ENCODE results near the gene RSKR.
"Not testable (repeated sequence)": the region's sequence is repeated elsewhere in the genome, so short reads cannot be mapped to it uniquely, and the experiment has no call there.

RSKR gene

DNA sequence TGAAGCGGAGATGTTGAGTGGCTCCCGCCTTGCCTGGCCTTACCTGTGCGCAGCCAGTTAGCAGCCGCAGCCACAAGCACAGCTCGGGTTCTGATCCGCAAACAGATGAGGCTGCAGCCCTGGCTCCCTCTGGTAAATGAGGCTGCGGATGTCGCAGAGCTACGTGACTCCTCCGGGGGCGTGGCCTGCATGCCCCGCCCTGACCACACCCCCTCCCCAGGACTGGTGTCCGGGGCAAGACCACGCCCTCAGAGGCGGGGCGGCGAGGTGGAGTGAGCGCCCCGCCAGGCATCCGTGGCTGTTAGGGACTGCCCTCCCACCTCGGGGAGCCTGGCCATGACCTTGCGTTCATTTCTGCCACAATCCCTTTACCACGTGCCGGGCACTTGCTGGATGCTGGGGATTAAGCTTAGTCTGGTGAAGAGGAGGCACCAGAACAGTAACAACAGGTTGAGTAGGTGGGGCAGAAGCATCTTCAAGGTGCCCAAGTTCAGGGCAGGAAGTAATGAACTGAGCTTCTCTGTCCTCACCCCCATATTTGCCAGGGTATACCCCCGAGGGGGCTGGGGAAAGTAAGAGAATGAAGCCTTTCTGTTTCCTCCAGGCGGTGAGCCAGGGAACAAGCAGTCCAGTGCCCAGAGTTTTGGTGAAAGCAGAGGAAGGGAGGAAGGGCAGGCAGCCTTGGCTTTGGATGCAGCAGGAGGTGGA is 37.1 kb downstream of the RSKR start, which contains the start of gene ALDOC:
TSS of gene ALDOC (minus strand) at position 138 of the 708 bp plus-strand sequence. CDS start 1,363 bp downstream, outside the sequence.
- DNase-seq = peak; percentile 95 to 96

DNA sequence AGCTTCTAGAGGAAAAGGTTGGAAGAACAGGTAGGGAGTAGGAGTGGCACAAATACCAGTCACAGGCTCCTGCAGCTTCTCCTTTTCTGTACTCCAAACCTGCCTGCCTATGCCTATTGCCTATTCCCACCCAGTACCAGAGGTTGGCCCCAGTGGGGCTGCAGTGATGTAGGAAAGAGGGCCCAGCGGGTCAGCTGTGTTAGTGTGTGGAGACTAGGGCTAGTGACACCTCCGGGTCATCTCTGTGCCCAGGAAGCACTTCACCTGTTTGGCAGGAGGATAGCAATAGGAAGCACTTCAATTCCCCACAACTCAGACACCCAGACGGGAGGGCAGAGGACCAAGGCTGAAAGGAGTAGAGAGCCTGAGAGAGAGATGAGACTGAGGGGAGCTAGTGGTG is 38.0 kb downstream of the RSKR start:
- not testable (repeated sequence) for DNase-seq

GRCh38 chr17:28575126-28575795 is 38.7 kb downstream of the RSKR start:
- no peak for DNase-seq

DNA sequence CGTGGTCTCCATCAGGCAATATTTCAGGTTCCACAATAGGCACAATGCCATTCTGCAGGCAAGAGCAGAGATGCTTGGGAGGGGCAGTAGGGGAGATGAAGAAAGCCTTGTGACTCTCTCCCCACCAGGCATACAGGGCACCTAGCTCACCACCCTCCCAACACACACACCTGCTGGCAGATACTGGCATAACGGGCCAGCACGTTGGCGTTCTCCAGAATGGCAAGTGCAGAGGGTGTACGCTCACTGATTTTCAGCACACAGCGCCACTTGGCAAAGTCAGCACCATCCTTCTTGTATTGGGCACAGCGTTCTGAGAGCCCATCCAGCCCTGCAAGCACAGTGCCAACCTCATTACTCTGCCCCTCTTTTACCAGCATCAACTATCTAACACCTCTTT is 39.5 kb downstream of the RSKR start:
- no peak for DNase-seq

GRCh38 chr17:28573966-28574480 is 40.0 kb downstream of the RSKR start:
- DNase-seq = no peak

- DNase-seq = no peak
Observed at GRCh38 chr17:28573521-28573920, 40.5 kb downstream of the RSKR start.

DNA sequence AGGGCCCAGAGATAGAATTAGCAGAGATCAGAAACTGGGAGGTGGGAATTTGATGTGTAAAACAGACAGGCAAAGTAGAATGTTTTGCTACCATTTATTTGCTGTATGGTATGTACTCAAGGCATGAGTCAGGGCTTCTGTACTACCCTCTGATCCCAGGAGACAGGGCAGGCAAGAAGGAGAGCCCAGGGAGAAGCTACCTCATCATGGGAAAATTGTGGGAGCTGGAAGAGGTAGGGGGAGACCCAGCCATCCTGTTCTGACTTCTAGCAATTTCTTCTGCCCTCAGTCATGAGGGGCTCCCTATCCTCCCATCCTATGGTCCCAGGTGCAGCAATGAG is 41.0 kb downstream of the RSKR start:
- no peak for DNase-seq

- no peak for DNase-seq
Observed at GRCh38 chr17:28572259-28573039, 41.5 kb downstream of the RSKR start.

DNA sequence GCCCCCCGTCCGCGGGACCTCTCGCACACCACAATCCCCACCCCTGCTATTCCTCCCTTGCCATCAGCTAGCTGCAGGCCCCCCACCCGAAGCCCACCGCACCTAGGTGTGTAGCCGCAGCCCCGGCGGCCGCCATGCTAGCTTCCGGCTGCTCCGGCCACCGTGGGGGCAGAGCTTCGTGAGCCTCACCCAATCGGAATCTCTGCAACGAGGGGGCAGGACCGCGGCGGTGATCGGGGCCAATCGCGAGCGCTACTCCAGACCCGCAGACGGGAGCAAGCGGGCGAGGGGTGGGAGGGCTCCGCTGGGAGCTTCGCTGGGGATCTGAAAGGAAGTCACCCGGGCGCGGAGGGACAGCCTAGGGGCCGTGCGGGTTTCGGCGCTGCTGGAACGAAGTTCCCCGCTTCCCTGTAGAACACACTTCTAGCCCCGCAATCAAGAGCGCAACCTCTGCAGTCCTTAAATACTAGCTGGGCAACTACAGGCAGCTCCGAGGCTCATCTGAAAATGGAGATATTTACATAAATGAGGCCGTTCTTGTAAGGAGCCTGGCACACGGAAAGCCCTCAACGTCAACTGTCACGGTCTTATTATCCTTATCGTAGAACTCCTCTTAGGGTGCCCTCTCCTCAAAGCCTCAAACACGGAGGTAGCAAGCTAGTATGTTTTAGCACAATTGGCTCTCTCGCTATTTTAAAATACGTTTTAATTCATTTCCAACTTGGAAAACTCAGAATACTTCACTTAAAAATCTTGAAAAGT is 42.4 kb downstream of the RSKR start, which contains the start of gene PIGS:
TSS of gene PIGS (minus strand) at position 164 of the 762 bp plus-strand sequence. CDS start at position 136, 28 bp downstream.
- peak; percentile 96 to 97 for DNase-seq

DNA sequence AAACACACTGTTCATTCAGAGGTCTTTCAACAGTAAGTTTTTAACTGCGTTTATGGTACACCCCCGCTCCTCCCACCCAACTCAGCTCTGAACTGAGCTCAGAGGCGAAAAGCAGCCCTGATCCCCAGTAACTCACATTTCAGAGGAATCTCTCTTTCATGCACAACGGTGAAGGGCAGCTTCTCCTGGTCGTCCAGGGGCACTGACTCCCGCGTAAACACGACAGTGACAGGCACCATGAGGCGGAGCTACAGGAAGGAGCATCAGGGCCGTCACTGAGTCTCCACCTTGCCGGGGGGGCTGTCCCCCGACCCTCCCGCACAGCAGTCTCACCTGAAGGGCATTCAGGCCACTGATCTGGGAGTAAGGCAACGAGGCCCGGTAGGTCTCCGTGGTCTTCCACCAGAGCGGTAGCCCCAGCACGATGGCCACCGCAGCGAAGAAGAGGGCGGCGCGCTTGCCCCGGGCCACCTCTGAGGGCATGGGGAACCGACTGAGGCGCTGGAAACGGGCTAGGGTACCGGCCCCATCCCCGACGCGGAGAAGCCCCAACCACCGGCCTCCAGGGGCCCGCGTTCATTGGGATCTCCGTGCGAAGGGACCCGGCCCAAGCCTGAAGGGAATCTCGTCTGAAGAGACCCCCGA is 43.1 kb downstream of the RSKR start:
- DNase-seq = no peak

DNA sequence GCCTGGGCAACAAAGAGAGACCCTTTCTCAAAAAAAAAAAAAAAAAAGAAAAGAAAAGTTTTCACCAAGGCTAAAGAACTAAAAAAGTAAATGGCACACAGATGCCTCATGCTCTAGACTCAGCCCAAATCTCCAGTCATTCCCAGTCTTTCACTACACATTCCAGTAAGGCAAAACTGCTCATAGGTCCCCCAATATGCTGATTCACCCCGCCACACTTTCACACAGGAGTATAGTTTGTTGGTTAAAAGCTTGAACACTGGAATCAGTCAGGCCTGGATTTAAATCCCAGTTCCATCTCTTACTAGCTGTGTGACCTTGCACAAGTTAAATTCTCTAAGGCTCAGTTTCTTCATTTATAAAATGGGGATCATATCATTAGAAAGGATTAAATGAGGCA is 44.5 kb downstream of the RSKR start:
- DNase-seq = no peak

DNA sequence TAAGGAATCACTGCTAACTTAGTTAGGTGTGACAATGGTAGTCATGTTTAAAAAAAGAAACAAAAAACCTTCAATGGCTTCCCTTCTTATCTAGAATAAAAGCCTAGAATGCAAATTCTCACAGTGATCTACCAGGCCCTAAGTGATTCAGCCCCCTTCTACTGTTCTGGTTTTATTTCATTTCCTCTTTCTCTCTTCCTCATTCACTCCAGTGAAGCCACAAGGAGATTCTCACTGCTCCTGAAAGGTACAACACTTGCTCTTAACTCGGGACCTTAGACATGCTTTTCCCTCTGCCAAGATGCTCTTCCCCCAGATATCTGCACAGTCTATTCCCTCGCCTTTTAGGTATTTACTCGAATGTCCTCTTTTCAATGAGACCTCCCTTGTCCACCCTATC is 46.4 kb downstream of the RSKR start:
- DNase-seq = peak; percentile 37 to 57

- no peak for DNase-seq
Observed at GRCh38 chr17:28563475-28563874, 50.5 kb downstream of the RSKR start.
